Activated CD8-positive, alpha-beta memory T cell treated with anti-CD3 and anti-CD28 coated beads, Interleukin-2, amount 50 U/mL, for 48 hours (primary cell): ENCODE data around the gene SLC35G3.
"Not testable (repeated sequence)": the region's sequence is repeated elsewhere in the genome, so short reads cannot be mapped to it uniquely, and the experiment has no call there.

Experiments used
- DNase-seq: peaks from one replicate; pipeline ENCODE4 v3.0.0-alpha.2; 2020

The SLC35G3 gene

GRCh38 chr17:35162755-35163154, 31.4 kb downstream of the SLC35G3 start:
- DNase-seq = no peak

- DNase-seq = no peak
Measured at GRCh38 chr17:35161281-35161761, 32.9 kb downstream of the SLC35G3 start.

GRCh38 chr17:35160354-35161201, 33.6 kb downstream of the SLC35G3 start:
- no peak for DNase-seq

GRCh38 chr17:35159940-35160339, 34.3 kb downstream of the SLC35G3 start:
- DNase-seq = no peak

GRCh38 chr17:35155246-35155645, 38.9 kb downstream of the SLC35G3 start:
- DNase-seq = no peak

GRCh38 chr17:35154196-35155165, 39.7 kb downstream of the SLC35G3 start:
- no peak for DNase-seq

- DNase-seq = no peak
Measured at GRCh38 chr17:35152421-35153140, 41.6 kb downstream of the SLC35G3 start.

- not testable (repeated sequence) for DNase-seq
Measured at GRCh38 chr17:35151080-35151479, 43.1 kb downstream of the SLC35G3 start.

- DNase-seq = no peak
Measured at GRCh38 chr17:35149941-35150340, 44.3 kb downstream of the SLC35G3 start.

GRCh38 chr17:35148144-35148543, 46.0 kb downstream of the SLC35G3 start:
- no peak for DNase-seq

- DNase-seq = no peak
Measured at GRCh38 chr17:35147375-35147905, 46.8 kb downstream of the SLC35G3 start, which contains the start of gene UNC45B. TSS of gene UNC45B (plus strand) at chr17:35147817. CDS start at chr17:35148264, 447 bp downstream.

- no peak for DNase-seq
Measured at GRCh38 chr17:35146214-35146833, 47.9 kb downstream of the SLC35G3 start.

GRCh38 chr17:35144840-35145239, 49.4 kb downstream of the SLC35G3 start:
- DNase-seq = no peak
